SU-DHL-6 (cell line): ENCODE measurements around the gene NPBWR2.

Experiments used
- H2AFZ ChIP-seq: fragments of 200-600 bp; sonication (generic); 2 replicates; pipeline ENCODE4 v1.6.1; 2014; ENCODE audit warnings: low read depth, mild to moderate bottlenecking, moderate library complexity, mixed read lengths, antibody characterized with exemption, low read length; ENCODE audit not compliant: severe bottlenecking
- H3F3A ChIP-seq: fragments of 200-600 bp; shearing (Covaris generic); 2 replicates; pipeline ENCODE4 v1.6.0; 2016; ENCODE audit warnings: antibody characterized with exemption, mild to moderate bottlenecking; ENCODE audit not compliant: insufficient read depth
- H3K27ac ChIP-seq: fragments of 200-600 bp; sonication (generic); 2 replicates; pipeline ENCODE4 v1.5.1; 2016; ENCODE audit warnings: low read depth, mild to moderate bottlenecking, low read length, moderate library complexity, mixed read lengths
- H3K27me3 ChIP-seq: fragments of 200-600 bp; sonication (generic), shearing (Covaris generic); 2 replicates; pipeline ENCODE4 v1.6.0; 2014; ENCODE audit warnings: mild to moderate bottlenecking, low read length
- H3K36me3 ChIP-seq: fragments of 200-600 bp; sonication (generic); 2 replicates; pipeline ENCODE4 v1.6.1; 2014; ENCODE audit warnings: mild to moderate bottlenecking, low read length, mixed read lengths
- H3K4me2 ChIP-seq: fragments of 300-600, 200-600 bp; shearing (Covaris generic), sonication (generic); 2 replicates; pipeline ENCODE4 v1.6.0; 2014; ENCODE audit warnings: low read length, low read depth, mild to moderate bottlenecking; ENCODE audit not compliant: poor library complexity, severe bottlenecking
- H3K4me3 ChIP-seq: fragments of 200-600 bp; sonication (generic); 2 replicates; pipeline ENCODE4 v1.5.1; 2014; ENCODE audit warnings: antibody characterized with exemption, low read length, mild to moderate bottlenecking, mixed read lengths; ENCODE audit not compliant: insufficient read depth, poor library complexity, severe bottlenecking
- H3K79me2 ChIP-seq: fragments of 200-600 bp; sonication (generic); 2 replicates; pipeline ENCODE4 v1.6.1; 2014; ENCODE audit warnings: mild to moderate bottlenecking, low read length, moderate library complexity; ENCODE audit not compliant: insufficient read depth
- H3K9ac ChIP-seq: fragments of 200-600 bp; sonication (generic); 2 replicates; pipeline ENCODE4 v1.7.0; 2014; ENCODE audit warnings: mild to moderate bottlenecking, low read length
- H3K9me2 ChIP-seq: fragments of 200-600 bp; sonication (generic); replicated peaks from 2 replicates; pipeline ENCODE4 v1.6.1; 2014; ENCODE audit warnings: low read length; ENCODE audit not compliant: insufficient read depth
- H3K9me3 ChIP-seq: fragments of 200-600 bp; sonication (generic); 2 replicates; pipeline ENCODE4 v1.6.1; 2014; ENCODE audit warnings: low read length, mixed read lengths; ENCODE audit not compliant: insufficient read depth
- H4K20me1 ChIP-seq: fragments of 200-600 bp; sonication (generic); 2 replicates; pipeline ENCODE4 v1.6.1; 2014; ENCODE audit warnings: low read depth, mild to moderate bottlenecking, antibody characterized with exemption, low read length, moderate library complexity, mixed read lengths
- EZH2phosphoT487 ChIP-seq: fragments of 200-600 bp; sonication (generic), shearing (Covaris generic); conservative IDR thresholded peaks from 2 replicates; pipeline ENCODE4 v1.6.1; 2018; ENCODE audit warnings: mild to moderate bottlenecking, antibody characterized with exemption, low read length, moderate library complexity, mixed read lengths
- TF ChIP-seq, protein P1 (sequence below): fragments of 200-600 bp; sonication (generic); IDR thresholded peaks from one replicate; pipeline ENCODE4 v1.5.1; 2017; ENCODE audit warnings: antibody characterized with exemption, mild to moderate bottlenecking, low read length, moderate library complexity; ENCODE audit not compliant: insufficient read depth, poor library complexity, severe bottlenecking

NPBWR2 gene

DNA sequence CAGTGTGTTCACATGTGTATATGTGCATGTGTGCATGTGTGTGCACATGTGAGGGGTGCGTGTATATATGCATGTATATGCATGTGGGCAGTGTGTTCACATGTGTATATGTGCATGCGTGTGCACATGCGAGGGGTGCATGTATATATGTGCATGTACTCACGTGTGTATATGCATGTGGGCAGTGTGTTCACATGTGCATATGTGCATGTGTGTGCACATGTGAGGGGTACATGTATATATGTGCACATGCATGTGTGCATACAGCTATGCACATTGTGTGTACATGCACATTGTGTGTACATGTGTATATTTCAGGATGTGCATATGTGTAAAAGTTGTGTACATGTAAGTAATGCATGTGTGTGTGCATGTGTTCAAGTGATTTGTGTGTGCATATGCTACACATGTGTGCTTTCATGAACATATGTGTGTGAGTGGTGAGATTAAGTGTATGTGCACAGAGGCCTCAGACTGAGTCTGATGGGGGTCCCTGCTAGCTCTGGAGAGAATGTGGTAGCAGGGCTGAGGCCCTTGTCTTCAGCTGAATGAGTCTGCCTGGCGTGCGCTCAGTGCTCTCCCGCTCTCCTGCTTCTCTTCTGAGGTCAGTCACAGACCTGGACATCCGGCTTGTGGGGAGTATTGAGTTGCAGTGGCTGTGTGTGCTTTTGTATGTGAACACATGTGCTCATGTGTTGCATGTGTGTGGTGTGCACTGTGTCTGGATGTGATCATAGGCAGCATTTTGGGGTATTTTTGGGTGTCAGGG is 37.0 kb upstream of the NPBWR2 start:
- Histone ChIP-seq H3K4me2 (no peak overlapping the region), H3K79me2 (no peaks in the 10 kb centered on the region), H3K36me3 (no peaks in the 10 kb centered on the region), H3K27ac (no peak overlapping the region), H3K9me3 (peaks cover 21% of the 10 kb centered on the region), H3F3A (no peaks in the 10 kb centered on the region), H4K20me1 (no peaks in the 10 kb centered on the region), H3K27me3 (no peaks in the 10 kb centered on the region), H3K9ac (no peak overlapping the region), H3K4me3 (no peak overlapping the region), H2AFZ (no peak overlapping the region), H3K9me2 (no peaks in the 10 kb centered on the region)
- no peak for TF ChIP-seq EZH2phosphoT487

DNA sequence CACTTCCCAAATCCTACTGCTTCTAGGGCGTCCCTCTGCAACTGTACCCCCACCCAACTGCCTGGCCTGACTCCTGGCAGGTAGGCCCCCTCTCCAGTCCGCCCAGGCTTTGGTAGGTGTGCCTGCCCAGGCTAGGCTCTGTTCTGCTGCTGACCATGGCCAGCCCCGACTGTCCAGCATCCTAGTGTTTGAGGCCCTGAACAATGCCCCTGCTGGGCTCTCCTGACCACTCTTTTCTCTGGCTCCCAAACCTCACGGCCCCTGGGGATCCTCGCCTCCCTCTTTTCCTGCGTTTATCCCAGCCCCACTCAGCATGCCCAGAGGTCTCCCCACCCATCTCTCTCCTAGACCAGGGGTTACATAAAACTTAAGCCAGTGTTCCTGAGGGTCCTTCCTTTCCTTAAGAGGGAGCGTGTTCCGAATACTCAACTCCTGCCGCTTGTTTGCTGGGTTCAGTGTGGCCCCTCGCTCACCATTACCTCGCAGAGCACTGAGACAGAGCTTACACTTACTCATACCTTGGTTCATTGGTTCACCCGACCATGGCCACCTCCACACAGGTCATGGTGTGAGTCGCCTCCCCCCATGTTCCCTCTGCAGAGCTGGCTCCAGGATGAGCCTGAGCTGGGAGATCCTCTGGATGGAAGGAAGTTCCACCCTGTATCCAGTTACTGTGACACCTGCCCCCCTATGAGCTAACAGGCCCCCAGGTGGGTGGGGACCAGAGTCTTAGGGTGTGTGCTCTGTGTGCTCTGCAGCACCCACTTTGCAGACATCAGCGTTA is 35.8 kb upstream of the NPBWR2 start:
- Histone ChIP-seq H3K9ac (no peak overlapping the region), H3K4me2 (no peak overlapping the region), H3F3A (no peaks in the 10 kb centered on the region), H3K36me3 (no peaks in the 10 kb centered on the region), H3K4me3 (no peak overlapping the region), H3K9me3 (peaks cover 21% of the 10 kb centered on the region), H3K79me2 (no peaks in the 10 kb centered on the region), H2AFZ (no peak overlapping the region), H3K27ac (no peak overlapping the region), H3K9me2 (no peaks in the 10 kb centered on the region), H4K20me1 (no peaks in the 10 kb centered on the region), H3K27me3 (no peaks in the 10 kb centered on the region)
- TF ChIP-seq EZH2phosphoT487: no peak
- TF ChIP-seq, protein P1, sequence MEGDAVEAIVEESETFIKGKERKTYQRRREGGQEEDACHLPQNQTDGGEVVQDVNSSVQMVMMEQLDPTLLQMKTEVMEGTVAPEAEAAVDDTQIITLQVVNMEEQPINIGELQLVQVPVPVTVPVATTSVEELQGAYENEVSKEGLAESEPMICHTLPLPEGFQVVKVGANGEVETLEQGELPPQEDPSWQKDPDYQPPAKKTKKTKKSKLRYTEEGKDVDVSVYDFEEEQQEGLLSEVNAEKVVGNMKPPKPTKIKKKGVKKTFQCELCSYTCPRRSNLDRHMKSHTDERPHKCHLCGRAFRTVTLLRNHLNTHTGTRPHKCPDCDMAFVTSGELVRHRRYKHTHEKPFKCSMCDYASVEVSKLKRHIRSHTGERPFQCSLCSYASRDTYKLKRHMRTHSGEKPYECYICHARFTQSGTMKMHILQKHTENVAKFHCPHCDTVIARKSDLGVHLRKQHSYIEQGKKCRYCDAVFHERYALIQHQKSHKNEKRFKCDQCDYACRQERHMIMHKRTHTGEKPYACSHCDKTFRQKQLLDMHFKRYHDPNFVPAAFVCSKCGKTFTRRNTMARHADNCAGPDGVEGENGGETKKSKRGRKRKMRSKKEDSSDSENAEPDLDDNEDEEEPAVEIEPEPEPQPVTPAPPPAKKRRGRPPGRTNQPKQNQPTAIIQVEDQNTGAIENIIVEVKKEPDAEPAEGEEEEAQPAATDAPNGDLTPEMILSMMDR: no peak

- Histone ChIP-seq H3K9me2 (no peaks in the 10 kb centered on the region), H3K4me2 (no peak overlapping the region), H3K9ac (no peak overlapping the region), H3K9me3 (peaks cover 21% of the 10 kb centered on the region), H3K36me3 (no peaks in the 10 kb centered on the region), H3K4me3 (no peak overlapping the region), H3K27me3 (no peaks in the 10 kb centered on the region), H3F3A (no peaks in the 10 kb centered on the region), H3K27ac (no peak overlapping the region), H3K79me2 (no peaks in the 10 kb centered on the region), H4K20me1 (no peaks in the 10 kb centered on the region), H2AFZ (no peak overlapping the region)
- TF ChIP-seq EZH2phosphoT487: no peak
- TF ChIP-seq, protein P1: no peak
These were observed 35.2 kb upstream of the NPBWR2 start for GRCh38 chr20:64142590-64142989.

- Histone ChIP-seq H3F3A (no peaks in the 10 kb centered on the region), H3K79me2 (no peaks in the 10 kb centered on the region), H3K4me3 (no peak overlapping the region), H3K4me2 (no peak overlapping the region), H3K9me3 (peaks cover 20% of the 10 kb centered on the region), H3K9ac (no peak overlapping the region), H4K20me1 (no peaks in the 10 kb centered on the region), H3K27ac (no peak overlapping the region), H3K9me2 (no peaks in the 10 kb centered on the region), H3K27me3 (no peaks in the 10 kb centered on the region), H2AFZ (no peak overlapping the region), H3K36me3 (no peaks in the 10 kb centered on the region)
- TF ChIP-seq, protein P1: no peak
- TF ChIP-seq EZH2phosphoT487: no peak
These were observed 33.6 kb upstream of the NPBWR2 start for GRCh38 chr20:64140956-64141355.
